NCI-H446 treated with DMSO at 0.1 percent for 48 hours (cell line): Measurements from ENCODE around the gene AQP1.
A peak's percentile ranks its signal among the peaks of the same experiment; 100 is the strongest.

Source experiments
- DNase-seq: peaks from one replicate; lab custom pipeline; 2025; lab: John Stamatoyannopoulos, UW

Gene AQP1

GRCh38 chr7:30974605-30975255 lies 63.1 kb downstream of the AQP1 start:
- DNase-seq, result peak; percentile 9
